ENCODE results near the gene INPP5D.

Gene INPP5D

DNA sequence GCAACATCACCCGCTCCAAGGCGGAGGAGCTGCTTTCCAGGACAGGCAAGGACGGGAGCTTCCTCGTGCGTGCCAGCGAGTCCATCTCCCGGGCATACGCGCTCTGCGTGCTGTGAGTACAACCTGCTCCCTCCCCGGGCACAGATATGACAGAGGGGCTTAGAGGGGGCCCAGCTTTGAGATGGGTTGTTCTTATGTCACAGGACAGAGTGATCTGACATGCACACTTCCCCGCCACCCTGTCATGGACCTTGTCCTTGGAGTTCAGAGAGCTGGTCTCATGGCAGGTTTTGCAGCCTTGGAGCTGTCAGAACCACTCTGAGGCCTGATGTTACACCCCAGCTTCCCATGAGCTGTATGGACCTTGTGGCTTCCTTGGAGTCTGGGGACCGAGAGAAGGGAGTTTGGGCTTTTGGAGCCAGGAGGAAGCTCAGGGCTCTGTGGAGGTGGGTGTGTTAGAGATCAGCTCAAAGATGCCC, 398 bp downstream of the INPP5D start:
- Histone ChIP-seq H3K4me3 (replicated peaks; ENCODE audit: insufficient read depth, low read length) (peak overlapping the region; percentile 86), H3K27ac (replicated peaks) (peak overlapping the region; percentile 98), H3K27me3 (ENCODE audit: insufficient read depth, poor library complexity, severe bottlenecking) (no peaks in the 10 kb centered on the region)
- DNase-seq (ENCODE audit: low read depth in 1 of 2, low spot score in 1 of 2): peak in 1 of 2 experiments; percentile 14
- TF ChIP-seq CTCF (IDR thresholded peaks at IDR 0.05; ENCODE audit: insufficient read depth, low read length) (no peak), POLR2AphosphoS5 (IDR thresholded peaks at IDR 0.05; ENCODE audit: low read depth) (no peak; the same call in none of the 2 replicates), SPI1 (IDR thresholded peaks at IDR 0.05; ENCODE audit: borderline replicate concordance, low read depth) (no peak), GABPA (IDR thresholded peaks at IDR 0.05; ENCODE audit: low read depth) (no peak)
- TF ChIP-seq, protein P1, sequence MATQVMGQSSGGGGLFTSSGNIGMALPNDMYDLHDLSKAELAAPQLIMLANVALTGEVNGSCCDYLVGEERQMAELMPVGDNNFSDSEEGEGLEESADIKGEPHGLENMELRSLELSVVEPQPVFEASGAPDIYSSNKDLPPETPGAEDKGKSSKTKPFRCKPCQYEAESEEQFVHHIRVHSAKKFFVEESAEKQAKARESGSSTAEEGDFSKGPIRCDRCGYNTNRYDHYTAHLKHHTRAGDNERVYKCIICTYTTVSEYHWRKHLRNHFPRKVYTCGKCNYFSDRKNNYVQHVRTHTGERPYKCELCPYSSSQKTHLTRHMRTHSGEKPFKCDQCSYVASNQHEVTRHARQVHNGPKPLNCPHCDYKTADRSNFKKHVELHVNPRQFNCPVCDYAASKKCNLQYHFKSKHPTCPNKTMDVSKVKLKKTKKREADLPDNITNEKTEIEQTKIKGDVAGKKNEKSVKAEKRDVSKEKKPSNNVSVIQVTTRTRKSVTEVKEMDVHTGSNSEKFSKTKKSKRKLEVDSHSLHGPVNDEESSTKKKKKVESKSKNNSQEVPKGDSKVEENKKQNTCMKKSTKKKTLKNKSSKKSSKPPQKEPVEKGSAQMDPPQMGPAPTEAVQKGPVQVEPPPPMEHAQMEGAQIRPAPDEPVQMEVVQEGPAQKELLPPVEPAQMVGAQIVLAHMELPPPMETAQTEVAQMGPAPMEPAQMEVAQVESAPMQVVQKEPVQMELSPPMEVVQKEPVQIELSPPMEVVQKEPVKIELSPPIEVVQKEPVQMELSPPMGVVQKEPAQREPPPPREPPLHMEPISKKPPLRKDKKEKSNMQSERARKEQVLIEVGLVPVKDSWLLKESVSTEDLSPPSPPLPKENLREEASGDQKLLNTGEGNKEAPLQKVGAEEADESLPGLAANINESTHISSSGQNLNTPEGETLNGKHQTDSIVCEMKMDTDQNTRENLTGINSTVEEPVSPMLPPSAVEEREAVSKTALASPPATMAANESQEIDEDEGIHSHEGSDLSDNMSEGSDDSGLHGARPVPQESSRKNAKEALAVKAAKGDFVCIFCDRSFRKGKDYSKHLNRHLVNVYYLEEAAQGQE (IDR thresholded peaks at IDR 0.05; ENCODE audit: insufficient replicate concordance, low read depth): no peak

- peak in 1 of 2 experiments; percentile 64 for DNase-seq (ENCODE audit: low read depth in 1 of 2, low spot score in 1 of 2)
- no peaks in the 10 kb centered on the region for H3K27me3 ChIP-seq (ENCODE audit: insufficient read depth, poor library complexity, severe bottlenecking)
- peak overlapping the region; percentile 86 for H3K4me3 ChIP-seq (replicated peaks; ENCODE audit: insufficient read depth, low read length)
- TF ChIP-seq CTCF (IDR thresholded peaks at IDR 0.05; ENCODE audit: insufficient read depth, low read length) (no peak), SPI1 (IDR thresholded peaks at IDR 0.05; ENCODE audit: borderline replicate concordance, low read depth) (0 out of 2 replicates have a peak, but pooled peaks have one; percentile 36)
- peak overlapping the region; percentile 98 for H3K27ac ChIP-seq (replicated peaks)
Measured at GRCh38 chr2:233060980-233061590, 943 bp downstream of the INPP5D start.

GRCh38 chr2:233061591-233062450, 1.7 kb downstream of the INPP5D start:
- Histone ChIP-seq H3K27me3 (ENCODE audit: insufficient read depth, poor library complexity, severe bottlenecking) (no peaks in the 10 kb centered on the region), H3K27ac (replicated peaks) (peak overlapping the region; percentile 98), H3K4me3 (replicated peaks; ENCODE audit: insufficient read depth, low read length) (peak overlapping the region; percentile 86)
- peak in 1 of 2 experiments; percentile 51 for DNase-seq (ENCODE audit: low read depth in 1 of 2, low spot score in 1 of 2)
- 0 out of 2 replicates have a peak, but pooled peaks have one; percentile 21 for TF ChIP-seq SPI1 (IDR thresholded peaks at IDR 0.05; ENCODE audit: borderline replicate concordance, low read depth)
- TF ChIP-seq CTCF (IDR thresholded peaks at IDR 0.05; ENCODE audit: insufficient read depth, low read length): peak; percentile 34
- TF ChIP-seq, protein P1 (IDR thresholded peaks at IDR 0.05; ENCODE audit: insufficient replicate concordance, low read depth): no peak
- TF ChIP-seq GABPA (IDR thresholded peaks at IDR 0.05; ENCODE audit: low read depth): no peak
- TF ChIP-seq POLR2AphosphoS5 (IDR thresholded peaks at IDR 0.05; ENCODE audit: low read depth): no peak

Measured in HL-60 (cell line).